Upper lobe of left lung (tissue), 4 donors: ENCODE data around the gene MARCHF9.

ENCODE experiments used
- POLR2A ChIP-seq, 4 donors: fragments of 450-650 bp; IDR thresholded peaks; one replicate each; pipeline ENCODE4 v1.5.1; 2016 to 2017; ENCODE audit warnings: antibody characterized with exemption in 4 of 4, mild to moderate bottlenecking in 2 of 4
- TF ChIP-seq, protein P1 (sequence below), 6 experiments: fragments of 450-650 bp in 4 of 6; fragments of 200-600 bp in 2 of 6; sonication (generic) in 2 of 6; IDR thresholded peaks; one replicate each; pipeline ENCODE4 v1.5.1; 2016 to 2019; ENCODE audit warnings: antibody characterized with exemption in 6 of 6

DNA sequence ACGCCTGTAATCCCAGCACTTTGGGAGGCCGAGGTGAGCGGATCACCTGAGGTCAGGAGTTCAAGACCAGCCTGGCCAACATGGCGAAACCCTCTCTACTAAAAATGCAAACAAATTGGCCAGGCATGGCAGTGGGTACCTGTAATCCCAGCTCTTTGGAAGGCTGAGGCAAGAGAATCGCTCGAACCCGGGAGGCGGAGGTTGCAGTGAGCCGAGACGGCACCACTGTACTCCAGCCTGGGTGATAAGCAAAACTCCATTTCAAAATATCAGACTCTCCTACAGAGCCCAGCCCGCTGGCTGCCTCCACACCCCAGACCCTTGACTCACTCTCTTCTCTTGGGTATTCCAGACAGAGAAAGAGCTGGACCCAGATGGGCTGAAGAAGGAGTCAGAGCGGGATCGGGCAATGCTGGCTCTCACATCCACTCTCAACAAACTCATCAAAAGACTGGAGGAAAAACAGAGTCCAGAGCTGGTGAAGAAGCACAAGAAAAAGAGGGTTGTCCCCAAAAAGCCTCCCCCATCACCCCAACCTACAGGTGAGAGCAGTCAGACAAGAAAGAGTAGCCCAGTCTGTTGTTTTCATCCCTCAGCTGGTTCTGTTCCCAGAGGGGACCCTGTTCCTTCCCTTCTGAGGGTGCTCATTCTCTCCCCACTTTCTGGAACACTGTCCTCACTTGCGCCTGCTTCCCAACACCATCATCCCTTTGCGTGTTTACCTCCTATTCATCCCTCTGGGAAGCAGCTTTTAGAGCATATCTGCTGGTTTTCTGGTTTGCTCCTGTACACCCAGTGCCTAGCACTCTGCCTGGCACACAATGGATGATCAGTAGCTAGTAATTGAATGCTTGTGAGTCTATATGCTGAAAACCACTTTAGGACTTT is 36.0 kb upstream of the MARCHF9 start:
- TF ChIP-seq, protein P1, sequence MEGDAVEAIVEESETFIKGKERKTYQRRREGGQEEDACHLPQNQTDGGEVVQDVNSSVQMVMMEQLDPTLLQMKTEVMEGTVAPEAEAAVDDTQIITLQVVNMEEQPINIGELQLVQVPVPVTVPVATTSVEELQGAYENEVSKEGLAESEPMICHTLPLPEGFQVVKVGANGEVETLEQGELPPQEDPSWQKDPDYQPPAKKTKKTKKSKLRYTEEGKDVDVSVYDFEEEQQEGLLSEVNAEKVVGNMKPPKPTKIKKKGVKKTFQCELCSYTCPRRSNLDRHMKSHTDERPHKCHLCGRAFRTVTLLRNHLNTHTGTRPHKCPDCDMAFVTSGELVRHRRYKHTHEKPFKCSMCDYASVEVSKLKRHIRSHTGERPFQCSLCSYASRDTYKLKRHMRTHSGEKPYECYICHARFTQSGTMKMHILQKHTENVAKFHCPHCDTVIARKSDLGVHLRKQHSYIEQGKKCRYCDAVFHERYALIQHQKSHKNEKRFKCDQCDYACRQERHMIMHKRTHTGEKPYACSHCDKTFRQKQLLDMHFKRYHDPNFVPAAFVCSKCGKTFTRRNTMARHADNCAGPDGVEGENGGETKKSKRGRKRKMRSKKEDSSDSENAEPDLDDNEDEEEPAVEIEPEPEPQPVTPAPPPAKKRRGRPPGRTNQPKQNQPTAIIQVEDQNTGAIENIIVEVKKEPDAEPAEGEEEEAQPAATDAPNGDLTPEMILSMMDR (IDR thresholded peaks at IDR 0.05): no peak
- no peak for TF ChIP-seq POLR2A (IDR thresholded peaks at IDR 0.05)
